ENCODE data around the gene PDE3B.

GRCh38 chr11:14793546-14793945 lies 149.9 kb downstream of the PDE3B start:
- TF ChIP-seq POLR2A (IDR thresholded peaks at IDR 0.05) (no peak), CTCF (IDR thresholded peaks at IDR 0.05) (no peak)

Data from prostate gland (tissue), 2 donors.